Measurements from ENCODE around the gene DZIP1L. TPM values are rescaled to one million over a fixed set of nuclear protein-coding genes. Genes with fewer than 3 reads are reported as not detected.
A peak's percentile ranks its signal among the peaks of the same experiment; 100 is the strongest.
"Not testable (repeated sequence)": the region's sequence is repeated elsewhere in the genome, so short reads cannot be mapped to it uniquely, and the experiment has no call there.

Gene DZIP1L
- total RNA-seq, 1 experiment from 2014 or later: 6.2 TPM

- H3K27me3 Mint-ChIP-seq (ENCODE audit: insufficient read depth, unreplicated experiment): no peaks in the 10 kb centered on the region
- peak overlapping the region; percentile 98 for H3K27ac Mint-ChIP-seq (ENCODE audit: low read depth, unreplicated experiment)
- TF ChIP-seq CTCF (IDR thresholded peaks at IDR 0.05; ENCODE audit: unreplicated experiment): no peak
- POLR2A ChIA-PET: interaction anchor here (0.6 to 3.6 kb wide), 9 partner anchors 9 to 63 kb away, joined by 3 to 39 read pairs (median 3); partner anchors contain the start of gene DBR1
- H3K9me3 Mint-ChIP-seq (ENCODE audit: unreplicated experiment): no peaks in the 10 kb centered on the region
- CTCF ChIA-PET: interaction anchor here (1.0 to 12.5 kb wide), 5 partner anchors 11 to 60 kb away, joined by 3 to 743 read pairs (median 5); no protein-coding TSS in a partner anchor
- peaks cover 21% of the 10 kb centered on the region for H3K4me1 Mint-ChIP-seq (ENCODE audit: insufficient read depth, unreplicated experiment)
- H3K4me3 Mint-ChIP-seq (ENCODE audit: unreplicated experiment): peak overlapping the region; percentile 55
- peaks cover 11% of the 10 kb centered on the region for H3K36me3 Mint-ChIP-seq (ENCODE audit: insufficient read depth, unreplicated experiment)
- peak; percentile 93 for DNase-seq (ENCODE audit: unreplicated experiment)
- BruUV-seq (replicated peaks): no TSS peak
- intact Hi-C loops (cut with micrococcal nuclease): no loop called here
Observed at GRCh38 chr3:138112362-138112761, 3.0 kb downstream of the DZIP1L start.

GRCh38 chr3:138105598-138105997 lies 9.8 kb downstream of the DZIP1L start:
- H3K4me3 Mint-ChIP-seq (ENCODE audit: unreplicated experiment): no peak overlapping the region
- TF ChIP-seq CTCF (IDR thresholded peaks at IDR 0.05; ENCODE audit: unreplicated experiment): no peak
- H3K27me3 Mint-ChIP-seq (ENCODE audit: insufficient read depth, unreplicated experiment): no peaks in the 10 kb centered on the region
- no peaks in the 10 kb centered on the region for H3K9me3 Mint-ChIP-seq (ENCODE audit: unreplicated experiment)
- H3K36me3 Mint-ChIP-seq (ENCODE audit: insufficient read depth, unreplicated experiment): peaks cover 11% of the 10 kb centered on the region
- POLR2A ChIA-PET: no interaction called here
- no peak overlapping the region for H3K27ac Mint-ChIP-seq (ENCODE audit: low read depth, unreplicated experiment)
- intact Hi-C loops (cut with micrococcal nuclease): no loop called here
- no peak for DNase-seq (ENCODE audit: unreplicated experiment)
- CTCF ChIA-PET: interaction anchor here (0.6 to 1.1 kb wide), 2 partner anchors 13 to 17 kb away, joined by 3 read pairs; no protein-coding TSS in a partner anchor
- no TSS peak for BruUV-seq (replicated peaks)
- H3K4me1 Mint-ChIP-seq (ENCODE audit: insufficient read depth, unreplicated experiment): no peaks in the 10 kb centered on the region

- H3K27me3 Mint-ChIP-seq (ENCODE audit: insufficient read depth, unreplicated experiment): no peaks in the 10 kb centered on the region
- peaks cover 8% of the 10 kb centered on the region for H3K36me3 Mint-ChIP-seq (ENCODE audit: insufficient read depth, unreplicated experiment)
- H3K4me1 Mint-ChIP-seq (ENCODE audit: insufficient read depth, unreplicated experiment): no peaks in the 10 kb centered on the region
- DNase-seq (ENCODE audit: unreplicated experiment): no peak
- ChIA-PET CTCF (interaction anchor here (0.5 to 1.1 kb wide), 7 partner anchors 11 to 386 kb away, joined by 3 to 5 read pairs (median 4); no protein-coding TSS in a partner anchor), POLR2A (interaction anchor here (1.2 kb wide), 1 partner anchor 9 kb away, joined by 3 read pairs; no protein-coding TSS in a partner anchor)
- no peak overlapping the region for H3K4me3 Mint-ChIP-seq (ENCODE audit: unreplicated experiment)
- H3K27ac Mint-ChIP-seq (ENCODE audit: low read depth, unreplicated experiment): no peak overlapping the region
- TF ChIP-seq CTCF (IDR thresholded peaks at IDR 0.05; ENCODE audit: unreplicated experiment): no peak
- intact Hi-C loops (cut with micrococcal nuclease): no loop called here
- BruUV-seq (replicated peaks): no TSS peak
- no peaks in the 10 kb centered on the region for H3K9me3 Mint-ChIP-seq (ENCODE audit: unreplicated experiment)
Observed at GRCh38 chr3:138103466-138103865, 11.9 kb downstream of the DZIP1L start.

- H3K27ac Mint-ChIP-seq (ENCODE audit: low read depth, unreplicated experiment); H3K4me3 Mint-ChIP-seq (ENCODE audit: unreplicated experiment); intact Hi-C loops (cut with micrococcal nuclease); H3K9me3 Mint-ChIP-seq (ENCODE audit: unreplicated experiment); DNase-seq (ENCODE audit: unreplicated experiment); BruUV-seq (replicated peaks); H3K27me3 Mint-ChIP-seq (ENCODE audit: insufficient read depth, unreplicated experiment); H3K36me3 Mint-ChIP-seq (ENCODE audit: insufficient read depth, unreplicated experiment); H3K4me1 Mint-ChIP-seq (ENCODE audit: insufficient read depth, unreplicated experiment): not testable (repeated sequence)
- ChIA-PET POLR2A (interaction anchor here (0.7 to 1.0 kb wide), 2 partner anchors 10 to 15 kb away, joined by 3 to 4 read pairs; no protein-coding TSS in a partner anchor), CTCF (interaction anchor here (0.5 to 1.8 kb wide), 8 partner anchors 11 to 1754 kb away, joined by 3 to 9 read pairs (median 4); no protein-coding TSS in a partner anchor)
Observed at GRCh38 chr3:138101351-138101940, 14.0 kb downstream of the DZIP1L start.

Data from MCF 10A (cell line).